SK-N-SH (cell line): ENCODE data around the gene PDE4B. TPM values are rescaled to one million over a fixed set of nuclear protein-coding genes. Genes with fewer than 3 reads are reported as not detected.
"Not testable (repeated sequence)": the region's sequence is repeated elsewhere in the genome, so short reads cannot be mapped to it uniquely, and the experiment has no call there.

Experiments
- CTCF ChIA-PET: fragments of 300-600, 350-600 bp; formaldehyde crosslinking; extraction: SDS; loops from one replicate; lab custom pipeline; 2021; lab: Yijun Ruan, JAX
- POLR2A ChIA-PET: fragments of 350-600 bp; sonication (Branson Sonifier 250); formaldehyde crosslinking; extraction: SDS; loops from one replicate; lab custom pipeline; 2020; ENCODE audit warnings: antibody characterized with exemption, inconsistent platforms; lab: Yijun Ruan, JAX
- DNase-seq: peaks from one replicate; pipeline ENCODE4 v3.0.0; 2012
- H2AFZ ChIP-seq: fragments of 200-600 bp; sonication (generic); 2 replicates; pipeline ENCODE4 v1.8.1; 2016; ENCODE audit warnings: antibody characterized with exemption, mild to moderate bottlenecking, low read depth
- H3F3A ChIP-seq: fragments of 200-600 bp; sonication (generic); replicated peaks from 2 replicates; pipeline ENCODE3; 2016; ENCODE audit warnings: antibody characterized with exemption, mild to moderate bottlenecking; ENCODE audit not compliant: insufficient read depth
- H3K27ac ChIP-seq, 2 experiments: fragments of 200-500 bp in 1 of 2; fragments of 200-600 bp in 1 of 2; sonication (Bioruptor generic) in 1 of 2; sonication (generic), shearing (Covaris generic) in 1 of 2; 2 replicates each; pipeline versions ENCODE4 v1.5.1 to v1.6.1; 2014 to 2016; ENCODE audit warnings: low read depth in 2 of 2, inconsistent platforms in 1 of 2, low read length in 1 of 2, mild to moderate bottlenecking in 1 of 2, mixed read lengths in 1 of 2
- H3K27me3 ChIP-seq: fragments of 200-600 bp; sonication (generic), shearing (Covaris generic); 2 replicates; pipeline ENCODE4 v1.6.1; 2016; ENCODE audit warnings: mixed run types; ENCODE audit not compliant: insufficient read depth
- H3K36me3 ChIP-seq, 2 experiments: fragments of 200-500 bp in 1 of 2; fragments of 200-600 bp in 1 of 2; sonication (Bioruptor generic) in 1 of 2; sonication (generic) in 1 of 2; replicated peaks in 1 of 2; 2 replicates each; pipeline versions ENCODE3 to v1.5.1; 2014 to 2016; ENCODE audit warnings: low read length in 1 of 2, mild to moderate bottlenecking in 1 of 2; ENCODE audit not compliant: insufficient read depth in 2 of 2, control insufficient read depth in 1 of 2
- H3K4me1 ChIP-seq, 2 experiments: fragments of 200-500 bp in 1 of 2; fragments of 200-600 bp in 1 of 2; sonication (Bioruptor generic) in 1 of 2; sonication (generic), shearing (Covaris generic) in 1 of 2; 2 replicates each; pipeline versions ENCODE4 v1.5.1 to v1.6.1; 2014 to 2016; ENCODE audit warnings: low read depth in 1 of 2, low read length in 1 of 2, mixed run types in 1 of 2; ENCODE audit not compliant: insufficient read depth in 2 of 2, control insufficient read depth in 1 of 2
- H3K4me2 ChIP-seq: fragments of 200-600 bp; sonication (generic), shearing (Covaris generic); 2 replicates; pipeline ENCODE4 v1.6.1; 2017; ENCODE audit warnings: mixed run types
- H3K4me3 ChIP-seq, 2 experiments: fragments of 200-500 bp in 1 of 2; fragments of 200-600 bp in 1 of 2; sonication (Bioruptor generic) in 1 of 2; sonication (generic), shearing (Covaris generic) in 1 of 2; 2 replicates each; pipeline versions ENCODE4 v1.5.1 to v1.8.1; 2014 to 2016; ENCODE audit warnings: low read depth in 2 of 2, inconsistent platforms in 1 of 2, low read length in 1 of 2, mild to moderate bottlenecking in 1 of 2, mixed read lengths in 1 of 2, moderate library complexity in 1 of 2
- H3K79me2 ChIP-seq: fragments of 200-600 bp; sonication (generic); 2 replicates; pipeline ENCODE4 v1.8.1; 2017; ENCODE audit warnings: mild to moderate bottlenecking; ENCODE audit not compliant: insufficient read depth
- H3K9ac ChIP-seq: fragments of 200-600 bp; sonication (generic); 2 replicates; pipeline ENCODE4 v1.6.1; 2017; ENCODE audit warnings: mixed run types
- H3K9me2 ChIP-seq: fragments of 200-600 bp; sonication (generic); 2 replicates; pipeline ENCODE4 v1.6.1; 2017; ENCODE audit warnings: mixed run types
- H3K9me3 ChIP-seq: fragments of 200-600 bp; sonication (generic); 2 replicates; pipeline ENCODE4 v1.6.1; 2017; ENCODE audit warnings: mixed run types, mild to moderate bottlenecking, moderate library complexity
- H4K20me1 ChIP-seq: fragments of 200-600 bp; sonication (generic); 2 replicates; pipeline ENCODE4 v1.6.1; 2017; ENCODE audit warnings: mild to moderate bottlenecking, mixed run types; ENCODE audit not compliant: insufficient read depth
- ELF1 ChIP-seq: IDR thresholded peaks from 2 replicates; pipeline ENCODE4 v1.4.0; 2012
- EZH2phosphoT487 ChIP-seq: fragments of 200-600 bp; sonication (generic); IDR thresholded peaks from 2 replicates; pipeline ENCODE4 v1.6.1; 2017; ENCODE audit warnings: low read depth, mixed run types, mild to moderate bottlenecking, antibody characterized with exemption, moderate library complexity, borderline replicate concordance
- GATA2 ChIP-seq: sonication (generic); formaldehyde crosslinking; IDR thresholded peaks from 2 replicates; pipeline ENCODE4 v1.5.0; 2020; ENCODE audit warnings: mild to moderate bottlenecking, missing genetic modification reagents
- JUND ChIP-seq: IDR thresholded peaks from 2 replicates; pipeline ENCODE4 v1.4.0; 2012
- MXI1 ChIP-seq: IDR thresholded peaks from 2 replicates; pipeline ENCODE4 v1.6.1; 2012; ENCODE audit warnings: mild to moderate bottlenecking, low read depth, low read length, improper control_type of control experiment
- NFIC ChIP-seq: IDR thresholded peaks from 2 replicates; pipeline ENCODE4 v1.4.0; 2012; ENCODE audit warnings: borderline replicate concordance
- POLR2AphosphoS5 ChIP-seq: IDR thresholded peaks from 2 replicates; pipeline ENCODE4 v1.6.1; 2012; ENCODE audit warnings: low read depth, low read length
- RXRA ChIP-seq: IDR thresholded peaks from 2 replicates; pipeline ENCODE4 v1.4.0; 2012; ENCODE audit warnings: low read depth, mild to moderate bottlenecking, borderline replicate concordance
- SMC3 ChIP-seq: IDR thresholded peaks from 2 replicates; pipeline ENCODE4 v1.6.1; 2012; ENCODE audit warnings: low read depth, low read length, improper control_type of control experiment
- TEAD4 ChIP-seq: IDR thresholded peaks from 2 replicates; pipeline ENCODE4 v1.4.0; 2012; ENCODE audit warnings: mild to moderate bottlenecking, borderline replicate concordance; ENCODE audit not compliant: insufficient read depth
- WGBS: methylation state at CpG from one replicate; pipeline ENCODE4 v1.1.6; 2017; ENCODE audit warnings: low lambda C conversion rate; 5-methylcytosine and 5-hydroxymethylcytosine counted together
- polyA plus RNA-seq, 3 experiments: library from polyadenylated mRNA; depleted of rRNA; stranded (reverse); fragments of >200 nt; gene quantifications; 2 replicates each; pipeline ENCODE4 v1.2.3, GENCODE V29; 2012
- TF ChIP-seq, protein P1 (sequence below): fragments of 200-600 bp; sonication (generic); IDR thresholded peaks from 2 replicates; pipeline ENCODE4 v1.6.1; 2017; ENCODE audit warnings: antibody characterized with exemption, mild to moderate bottlenecking, moderate library complexity
- TF ChIP-seq, protein P2 (sequence below): IDR thresholded peaks from 2 replicates; pipeline ENCODE4 v1.4.0; 2012; ENCODE audit warnings: low read depth, borderline replicate concordance

Gene PDE4B
- polyA plus RNA-seq, 1 of the 3 experiments (the other 2 are of a cell fraction) = 1.9 TPM

GRCh38 chr1:66006534-66006933 lies 213.8 kb downstream of the PDE4B start:
- H3K9me3 ChIP-seq, H4K20me1 ChIP-seq, H3K4me2 ChIP-seq, H3K36me3 ChIP-seq, H3F3A ChIP-seq, POLR2A ChIA-PET, H2AFZ ChIP-seq, H3K27me3 ChIP-seq, DNase-seq, H3K79me2 ChIP-seq, H3K4me3 ChIP-seq, H3K9ac ChIP-seq, H3K27ac ChIP-seq, H3K9me2 ChIP-seq, H3K4me1 ChIP-seq: not testable (repeated sequence)
- WGBS = 91% methylated on average over 3 of the region's 3 CpGs
- CTCF ChIA-PET = interaction anchor here (0.8 to 1.6 kb wide), 5 partner anchors 11 to 440 kb away, joined by 3 to 7 read pairs (median 3); no protein-coding TSS in a partner anchor

GRCh38 chr1:66012106-66012784 lies 219.6 kb downstream of the PDE4B start:
- Histone ChIP-seq H3K9ac (no peak overlapping the region), H3K9me2 (no peaks in the 10 kb centered on the region), H3K9me3 (no peaks in the 10 kb centered on the region), H3K4me2 (no peak overlapping the region), H4K20me1 (no peaks in the 10 kb centered on the region), H3K4me3 (no peak overlapping the region), H3K36me3 (no peaks in the 10 kb centered on the region), H2AFZ (no peak overlapping the region), H3K27me3 (no peaks in the 10 kb centered on the region), H3K27ac (no peak overlapping the region; a peak in 1 of 4 replicates), H3K4me1 (no peaks in the 10 kb centered on the region), H3F3A (no peaks in the 10 kb centered on the region), H3K79me2 (no peaks in the 10 kb centered on the region)
- POLR2A ChIA-PET = no interaction called here
- TF ChIP-seq JUND (no peak), ELF1 (no peak), EZH2phosphoT487 (no peak), POLR2AphosphoS5 (no peak), MXI1 (no peak), NFIC (no peak), RXRA (no peak), GATA2 (CRISPR knock-in tag) (no peak), SMC3 (no peak), TEAD4 (no peak)
- TF ChIP-seq, protein P1, sequence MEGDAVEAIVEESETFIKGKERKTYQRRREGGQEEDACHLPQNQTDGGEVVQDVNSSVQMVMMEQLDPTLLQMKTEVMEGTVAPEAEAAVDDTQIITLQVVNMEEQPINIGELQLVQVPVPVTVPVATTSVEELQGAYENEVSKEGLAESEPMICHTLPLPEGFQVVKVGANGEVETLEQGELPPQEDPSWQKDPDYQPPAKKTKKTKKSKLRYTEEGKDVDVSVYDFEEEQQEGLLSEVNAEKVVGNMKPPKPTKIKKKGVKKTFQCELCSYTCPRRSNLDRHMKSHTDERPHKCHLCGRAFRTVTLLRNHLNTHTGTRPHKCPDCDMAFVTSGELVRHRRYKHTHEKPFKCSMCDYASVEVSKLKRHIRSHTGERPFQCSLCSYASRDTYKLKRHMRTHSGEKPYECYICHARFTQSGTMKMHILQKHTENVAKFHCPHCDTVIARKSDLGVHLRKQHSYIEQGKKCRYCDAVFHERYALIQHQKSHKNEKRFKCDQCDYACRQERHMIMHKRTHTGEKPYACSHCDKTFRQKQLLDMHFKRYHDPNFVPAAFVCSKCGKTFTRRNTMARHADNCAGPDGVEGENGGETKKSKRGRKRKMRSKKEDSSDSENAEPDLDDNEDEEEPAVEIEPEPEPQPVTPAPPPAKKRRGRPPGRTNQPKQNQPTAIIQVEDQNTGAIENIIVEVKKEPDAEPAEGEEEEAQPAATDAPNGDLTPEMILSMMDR = no peak
- TF ChIP-seq, protein P2, sequence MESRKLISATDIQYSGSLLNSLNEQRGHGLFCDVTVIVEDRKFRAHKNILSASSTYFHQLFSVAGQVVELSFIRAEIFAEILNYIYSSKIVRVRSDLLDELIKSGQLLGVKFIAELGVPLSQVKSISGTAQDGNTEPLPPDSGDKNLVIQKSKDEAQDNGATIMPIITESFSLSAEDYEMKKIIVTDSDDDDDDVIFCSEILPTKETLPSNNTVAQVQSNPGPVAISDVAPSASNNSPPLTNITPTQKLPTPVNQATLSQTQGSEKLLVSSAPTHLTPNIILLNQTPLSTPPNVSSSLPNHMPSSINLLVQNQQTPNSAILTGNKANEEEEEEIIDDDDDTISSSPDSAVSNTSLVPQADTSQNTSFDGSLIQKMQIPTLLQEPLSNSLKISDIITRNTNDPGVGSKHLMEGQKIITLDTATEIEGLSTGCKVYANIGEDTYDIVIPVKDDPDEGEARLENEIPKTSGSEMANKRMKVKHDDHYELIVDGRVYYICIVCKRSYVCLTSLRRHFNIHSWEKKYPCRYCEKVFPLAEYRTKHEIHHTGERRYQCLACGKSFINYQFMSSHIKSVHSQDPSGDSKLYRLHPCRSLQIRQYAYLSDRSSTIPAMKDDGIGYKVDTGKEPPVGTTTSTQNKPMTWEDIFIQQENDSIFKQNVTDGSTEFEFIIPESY = no peak
- no peak for DNase-seq
- CTCF ChIA-PET = interaction anchor here (1.0 to 1.1 kb wide), 2 partner anchors 99 to 434 kb away, joined by 3 read pairs; no protein-coding TSS in a partner anchor
- 75% methylated on average over 3 of the region's 3 CpGs for WGBS
